Measurements from ENCODE around the gene PCDHGA9. TPM values are rescaled to one million over a fixed set of nuclear protein-coding genes. Genes with fewer than 3 reads are reported as not detected.

The PCDHGA9 gene
- total RNA-seq, 4 donors from 2014 or later, result 3.8 to 5.5 (median 5.1) TPM

GRCh38 chr5:141366016-141366896 is 36.3 kb upstream of the PCDHGA9 start:
- Histone ChIP-seq H3K27me3 (peaks cover 0 to 74% (median 0%) of the 10 kb centered on the region in 4 donors), H3K4me1 (no peaks in the 10 kb centered on the region), H3K9me3 (peaks cover 0 to 99% (median 80%) of the 10 kb centered on the region in 3 donors), H3K36me3 (no peaks in the 10 kb centered on the region), H3K4me3 (peak overlapping the region in 1 of 4 donors; percentile 25), H3K27ac (no peak overlapping the region)
- TF ChIP-seq CTCF (IDR thresholded peaks at IDR 0.05) (no peak), POLR2A (IDR thresholded peaks at IDR 0.05) (no peak)
- 39 to 41% methylated on average over 10 of the region's 46 CpGs for WGBS, 2 donors
- intact Hi-C loops (cut with DNase I), result no loop called here
- DNase-seq, result no peak

GRCh38 chr5:141369994-141370848 is 32.4 kb upstream of the PCDHGA9 start, which contains the start of gene PCDHGB3:
Gene PCDHGB3 (plus strand): TSS chr5:141370242. CDS start chr5:141370395, 153 bp downstream.
- TF ChIP-seq POLR2A (IDR thresholded peaks at IDR 0.05) (no peak), CTCF (IDR thresholded peaks at IDR 0.05) (peak in 1 of 6 experiments; percentile 31)
- Histone ChIP-seq H3K36me3 (no peaks in the 10 kb centered on the region), H3K4me3 (peak within 1 kb of the TSS in 2 of 4 donors; percentile 28 to 47), H3K4me1 (no peaks in the 10 kb centered on the region), H3K27ac (no peak within 1 kb of the TSS), H3K9me3 (peaks cover 0 to 99% (median 85%) of the 10 kb centered on the region in 3 donors), H3K27me3 (peaks cover 0 to 50% (median 0%) of the 10 kb centered on the region in 4 donors)
- 23 to 32% methylated on average over 26 to 27 of the region's 32 CpGs for WGBS, 2 donors
- no peak for DNase-seq
- intact Hi-C loops (cut with DNase I), result no loop called here

GRCh38 chr5:141371572-141372475 is 30.8 kb upstream of the PCDHGA9 start:
- no peak overlapping the region for H3K27ac ChIP-seq
- no peak for DNase-seq
- H3K36me3 ChIP-seq, result no peaks in the 10 kb centered on the region
- H3K4me3 ChIP-seq, result peak overlapping the region in 1 of 4 donors; percentile 9
- no peaks in the 10 kb centered on the region for H3K4me1 ChIP-seq
- peaks cover 0 to 98% (median 82%) of the 10 kb centered on the region in 3 donors for H3K9me3 ChIP-seq
- TF ChIP-seq POLR2A (IDR thresholded peaks at IDR 0.05) (no peak), CTCF (IDR thresholded peaks at IDR 0.05) (no peak)
- WGBS, 2 donors, result 35 to 59% methylated on average over 12 to 27 of the region's 69 CpGs
- intact Hi-C loops (cut with DNase I), result no loop called here
- H3K27me3 ChIP-seq, result peaks cover 0 to 35% (median 0%) of the 10 kb centered on the region in 4 donors

- H3K27me3 ChIP-seq, result peaks cover 0 to 27% (median 0%) of the 10 kb centered on the region in 4 donors
- intact Hi-C loops (cut with DNase I), result no loop called here
- H3K4me1 ChIP-seq, result no peaks in the 10 kb centered on the region
- H3K27ac ChIP-seq, result no peak within 1 kb of the TSS
- TF ChIP-seq CTCF (IDR thresholded peaks at IDR 0.05) (peak in 1 of 6 experiments; percentile 31), POLR2A (IDR thresholded peaks at IDR 0.05) (no peak)
- peaks cover 0 to 97% (median 89%) of the 10 kb centered on the region in 3 donors for H3K9me3 ChIP-seq
- WGBS, 2 donors, result 22 to 23% methylated on average over 9 to 11 of the region's 27 CpGs
- DNase-seq, result no peak
- peak within 1 kb of the TSS in 2 of 4 donors; percentile 28 to 49 for H3K4me3 ChIP-seq
- no peaks in the 10 kb centered on the region for H3K36me3 ChIP-seq
Observed at GRCh38 chr5:141373673-141374317, 28.8 kb upstream of the PCDHGA9 start, which contains the start of gene PCDHGA6. Gene PCDHGA6 (plus strand): TSS chr5:141373891. CDS start chr5:141374084, 193 bp downstream.
